GM21515 (cell line): ENCODE measurements around the gene RNU6-7.

ENCODE experiments used
- ATAC-seq: cut with Tn5 transposase; IDR thresholded peaks from one replicate; pipeline ENCODE4 v1.9.1; 2021; ENCODE audit not compliant: unreplicated experiment

RNU6-7 gene

GRCh38 chr14:32203928-32204357, 2.1 kb downstream of the RNU6-7 start:
- no peak for ATAC-seq

- no peak for ATAC-seq
Measured at GRCh38 chr14:32205554-32205953, 3.7 kb downstream of the RNU6-7 start.

- ATAC-seq: no peak
Measured at GRCh38 chr14:32205984-32206383, 4.1 kb downstream of the RNU6-7 start.

GRCh38 chr14:32206552-32206951, 4.7 kb downstream of the RNU6-7 start:
- ATAC-seq: no peak

GRCh38 chr14:32208490-32208889, 6.6 kb downstream of the RNU6-7 start:
- no peak for ATAC-seq

- ATAC-seq: no peak
Measured at GRCh38 chr14:32209471-32209870, 7.6 kb downstream of the RNU6-7 start.

- no peak for ATAC-seq
Measured at GRCh38 chr14:32211068-32211404, 9.2 kb downstream of the RNU6-7 start.

- no peak for ATAC-seq
Measured at GRCh38 chr14:32212833-32213232, 11.0 kb downstream of the RNU6-7 start.

- peak; percentile 65 for ATAC-seq
Measured at GRCh38 chr14:32217301-32217700, 15.5 kb downstream of the RNU6-7 start.

- ATAC-seq: no peak
Measured at GRCh38 chr14:32224737-32225377, 23.0 kb downstream of the RNU6-7 start.

- no peak for ATAC-seq
Measured at GRCh38 chr14:32225378-32225920, 23.6 kb downstream of the RNU6-7 start.

- no peak for ATAC-seq
Measured at GRCh38 chr14:32226056-32226455, 24.2 kb downstream of the RNU6-7 start.

GRCh38 chr14:32230181-32230580, 28.3 kb downstream of the RNU6-7 start:
- ATAC-seq: no peak

GRCh38 chr14:32230695-32231280, 28.9 kb downstream of the RNU6-7 start:
- ATAC-seq: no peak

- no peak for ATAC-seq
Measured at GRCh38 chr14:32232481-32232880, 30.6 kb downstream of the RNU6-7 start.

GRCh38 chr14:32233260-32233659, 31.4 kb downstream of the RNU6-7 start:
- ATAC-seq: no peak

GRCh38 chr14:32244404-32244803, 42.6 kb downstream of the RNU6-7 start:
- no peak for ATAC-seq

GRCh38 chr14:32246751-32247150, 44.9 kb downstream of the RNU6-7 start:
- no peak for ATAC-seq

GRCh38 chr14:32249371-32249770, 47.5 kb downstream of the RNU6-7 start:
- no peak for ATAC-seq

GRCh38 chr14:32249780-32250179, 47.9 kb downstream of the RNU6-7 start:
- no peak for ATAC-seq

- ATAC-seq: no peak
Measured at GRCh38 chr14:32250681-32251080, 48.8 kb downstream of the RNU6-7 start.

GRCh38 chr14:32251530-32251929, 49.7 kb downstream of the RNU6-7 start:
- ATAC-seq: no peak
